OCI-LY1 (cell line): ENCODE results near the gene LRRFIP2.

Experiments
- H2AFZ ChIP-seq: fragments of 200-600 bp; sonication (generic), shearing (Covaris generic); 2 replicates; pipeline ENCODE4 v1.6.0; 2014; ENCODE audit warnings: antibody characterized with exemption, mild to moderate bottlenecking, low read length
- H3F3A ChIP-seq: fragments of 200-600 bp; sonication (generic), shearing (Covaris generic); 2 replicates; pipeline ENCODE4 v1.6.0; 2014; ENCODE audit warnings: mild to moderate bottlenecking, antibody characterized with exemption, low read length, moderate library complexity; ENCODE audit not compliant: insufficient read depth
- H3K27ac ChIP-seq: fragments of 200-600 bp; sonication (generic); 2 replicates; pipeline ENCODE4 v1.5.1; 2014; ENCODE audit warnings: low read length, mixed run types, mild to moderate bottlenecking, low read depth; ENCODE audit not compliant: poor library complexity, severe bottlenecking
- H3K27me3 ChIP-seq: fragments of 200-600 bp; sonication (generic); 2 replicates; pipeline ENCODE4 v1.6.0; 2014; ENCODE audit warnings: antibody characterized with exemption, mild to moderate bottlenecking, low read length, moderate library complexity; ENCODE audit not compliant: insufficient read depth
- H3K36me3 ChIP-seq: fragments of 200-600 bp; sonication (generic); 2 replicates; pipeline ENCODE4 v1.6.1; 2014; ENCODE audit warnings: mild to moderate bottlenecking, antibody characterized with exemption, low read length, moderate library complexity, mixed read lengths; ENCODE audit not compliant: insufficient read depth
- H3K4me1 ChIP-seq: fragments of 200-600 bp; sonication (generic); 2 replicates; pipeline ENCODE4 v1.5.1; 2014; ENCODE audit warnings: mild to moderate bottlenecking, low read length, moderate library complexity; ENCODE audit not compliant: insufficient read depth, severe bottlenecking
- H3K4me2 ChIP-seq: fragments of 200-600 bp; sonication (generic), shearing (Covaris generic); 2 replicates; pipeline ENCODE4 v1.6.1; 2014; ENCODE audit warnings: low read length
- H3K4me3 ChIP-seq: fragments of 200-600 bp; sonication (generic); 2 replicates; pipeline ENCODE4 v1.5.1; 2014; ENCODE audit warnings: low read length, low read depth, mild to moderate bottlenecking, mixed read lengths; ENCODE audit not compliant: poor library complexity, severe bottlenecking
- H3K79me2 ChIP-seq: fragments of 200-600 bp; shearing (Covaris generic); 2 replicates; pipeline ENCODE4 v1.6.1; 2016; ENCODE audit warnings: mixed run types, low read length, mixed read lengths; ENCODE audit not compliant: insufficient read depth
- H3K9ac ChIP-seq: fragments of 200-600 bp; sonication (generic), shearing (Covaris generic); 2 replicates; pipeline ENCODE4 v1.6.1; 2014; ENCODE audit warnings: mild to moderate bottlenecking, low read length, mixed read lengths
- H3K9me2 ChIP-seq: fragments of 200-600 bp; sonication (generic), shearing (Covaris generic); 2 replicates; pipeline ENCODE4 v1.6.1; 2014; ENCODE audit warnings: low read depth, mild to moderate bottlenecking, low read length, mixed read lengths
- H3K9me3 ChIP-seq: fragments of 200-600 bp; shearing (Covaris generic); 2 replicates; pipeline ENCODE4 v1.6.1; 2014; ENCODE audit warnings: low read length, mixed read lengths
- H4K20me1 ChIP-seq: fragments of 200-600 bp; sonication (generic), shearing (Covaris generic); 2 replicates; pipeline ENCODE4 v1.6.0; 2016; ENCODE audit warnings: mild to moderate bottlenecking, low read length; ENCODE audit not compliant: insufficient read depth
- CTCF ChIP-seq: fragments of 200-600 bp; sonication (generic), shearing (Covaris generic); IDR thresholded peaks from 2 replicates; pipeline ENCODE4 v1.5.1; 2017; ENCODE audit warnings: mild to moderate bottlenecking, antibody characterized with exemption, low read length, moderate library complexity, mixed read lengths
- EZH2 ChIP-seq: fragments of 200-600 bp; sonication (generic), shearing (Covaris generic); IDR thresholded peaks from 2 replicates; pipeline ENCODE4 v1.8.0; 2017; ENCODE audit warnings: borderline replicate concordance, mixed run types, mild to moderate bottlenecking, antibody characterized with exemption, low read length, moderate library complexity, mixed read lengths

Gene LRRFIP2

GRCh38 chr3:37217098-37217849 is 42.9 kb upstream of the LRRFIP2 start:
- TF ChIP-seq EZH2 (no peak), CTCF (no peak)
- Histone ChIP-seq H3K4me3 (no peak overlapping the region), H3K4me2 (no peak overlapping the region)

GRCh38 chr3:37216597-37217097 is 42.3 kb upstream of the LRRFIP2 start:
- Histone ChIP-seq H3K36me3 (no peaks in the 10 kb centered on the region; the same call in 1 of the 2 replicates), H3K4me1 (no peaks in the 10 kb centered on the region), H3K4me3 (no peak overlapping the region), H4K20me1 (no peaks in the 10 kb centered on the region), H3K27me3 (0 out of 2 replicates have a peak, but pooled peaks cover 4% of the 10 kb centered on the region), H2AFZ (no peak overlapping the region), H3K79me2 (no peaks in the 10 kb centered on the region), H3K27ac (no peak overlapping the region), H3K4me2 (no peak overlapping the region), H3K9me3 (0 out of 2 replicates have a peak, but pooled peaks cover 2% of the 10 kb centered on the region), H3K9me2 (no peaks in the 10 kb centered on the region), H3F3A (no peaks in the 10 kb centered on the region), H3K9ac (no peak overlapping the region)
- no peak for TF ChIP-seq CTCF
- TF ChIP-seq EZH2: no peak

More at GRCh38 chr3:37217098-37217849, 42.9 kb upstream of the LRRFIP2 start:
- Histone ChIP-seq H3K4me1 (no peaks in the 10 kb centered on the region), H3K9me2 (no peaks in the 10 kb centered on the region), H3K27ac (no peak overlapping the region), H3K9ac (no peak overlapping the region), H3K27me3 (0 out of 2 replicates have a peak, but pooled peaks cover 4% of the 10 kb centered on the region), H3K36me3 (no peaks in the 10 kb centered on the region; the same call in 1 of the 2 replicates), H3K9me3 (0 out of 2 replicates have a peak, but pooled peaks cover 2% of the 10 kb centered on the region), H4K20me1 (no peaks in the 10 kb centered on the region), H3K79me2 (no peaks in the 10 kb centered on the region), H3F3A (no peaks in the 10 kb centered on the region), H2AFZ (no peak overlapping the region)

DNA sequence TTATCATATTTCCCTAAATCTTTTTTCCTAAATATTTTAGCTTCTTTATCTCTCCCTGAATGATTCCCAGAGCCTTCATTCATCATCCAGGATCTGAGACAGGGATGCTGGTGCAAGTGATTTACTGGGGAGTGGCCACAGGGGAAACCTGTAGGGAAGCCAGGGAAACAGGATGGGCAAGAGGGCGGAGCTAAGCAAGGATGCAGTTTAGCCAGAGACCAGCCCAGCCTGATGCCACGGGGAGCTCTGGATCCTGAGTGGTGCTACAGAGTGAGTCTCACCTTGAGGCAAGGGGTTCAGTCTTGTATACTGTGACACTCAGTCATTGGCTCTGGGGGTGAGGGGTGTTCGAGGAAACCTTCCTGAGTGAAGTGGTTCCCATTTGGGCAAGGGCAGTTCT is 39.7 kb upstream of the LRRFIP2 start:
- no peak overlapping the region for H3K4me2 ChIP-seq
- no peaks in the 10 kb centered on the region for H3K79me2 ChIP-seq
- H3K27ac ChIP-seq: no peak overlapping the region
- H3K36me3 ChIP-seq: no peaks in the 10 kb centered on the region; the same call in 1 of the 2 replicates
- no peak overlapping the region for H2AFZ ChIP-seq
- no peaks in the 10 kb centered on the region for H3F3A ChIP-seq
- no peaks in the 10 kb centered on the region for H3K4me1 ChIP-seq
- no peak overlapping the region for H3K4me3 ChIP-seq
- H3K27me3 ChIP-seq: 0 out of 2 replicates have a peak, but pooled peaks cover 4% of the 10 kb centered on the region
- H3K9ac ChIP-seq: no peak overlapping the region
- H4K20me1 ChIP-seq: no peaks in the 10 kb centered on the region
- TF ChIP-seq CTCF: no peak
- TF ChIP-seq EZH2: no peak
- 0 out of 2 replicates have a peak, but pooled peaks cover 2% of the 10 kb centered on the region for H3K9me3 ChIP-seq
- no peaks in the 10 kb centered on the region for H3K9me2 ChIP-seq
